Fibroblast of skin of left quadriceps (primary cell): ENCODE data around the gene BIRC7.

ENCODE experiments used
- DNase-seq, 2 experiments: peaks; one replicate each; pipeline ENCODE4 v3.0.0-alpha.2; 2013; ENCODE audit warnings: low read depth in 2 of 2

Gene BIRC7

DNA sequence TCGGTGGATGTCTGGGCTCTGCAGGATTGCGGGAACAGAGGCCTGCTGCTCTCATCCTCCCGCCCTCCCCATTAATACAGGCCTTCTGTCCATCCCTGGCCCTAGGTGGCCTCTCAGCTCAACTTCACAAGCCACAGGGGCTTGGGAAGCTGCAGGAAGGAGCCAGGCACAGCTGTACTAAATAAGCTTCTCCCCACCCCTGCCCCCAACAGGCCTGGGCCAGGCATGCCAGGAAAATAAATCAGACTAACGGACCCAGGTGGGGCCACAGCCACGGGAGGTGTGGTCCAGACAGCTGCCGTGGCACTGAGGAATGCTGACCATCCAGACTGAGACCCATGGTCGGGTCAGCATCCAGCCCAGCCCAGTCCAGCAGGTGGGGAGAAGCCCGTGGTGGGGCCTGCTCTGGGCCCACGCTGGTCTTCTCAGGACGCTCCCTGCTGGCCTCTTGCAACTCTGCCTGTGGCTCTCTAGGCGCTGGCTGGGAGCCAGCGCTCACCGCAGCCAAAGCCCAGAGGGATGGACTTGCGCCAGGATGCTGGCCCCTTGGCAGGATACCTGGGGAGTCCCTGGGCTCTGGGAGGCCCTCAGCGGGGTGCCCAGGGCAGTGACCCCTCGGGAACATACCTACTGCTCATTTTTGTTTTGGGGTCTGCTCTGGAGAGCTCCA, 11.2 kb upstream of the BIRC7 start:
- no peak for DNase-seq

DNA sequence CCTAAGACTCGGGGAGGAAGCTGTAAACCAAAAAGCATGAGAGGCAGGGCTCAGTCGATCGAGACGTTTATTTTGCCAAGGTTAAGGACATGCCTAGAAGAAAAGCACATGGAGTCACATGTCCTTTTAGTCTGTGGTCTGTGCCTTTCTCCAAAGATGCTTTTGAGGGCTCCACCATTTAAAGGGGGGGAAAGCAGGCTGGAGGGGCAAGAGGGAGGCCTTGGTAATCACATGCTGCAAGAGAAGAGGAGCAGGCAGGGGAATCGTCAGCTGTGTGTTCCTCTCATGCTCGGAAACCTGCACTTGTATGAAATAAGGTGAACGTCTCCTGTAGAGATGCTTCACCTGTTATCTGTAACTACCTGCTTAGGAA, 10.6 kb upstream of the BIRC7 start:
- DNase-seq: no peak

DNA sequence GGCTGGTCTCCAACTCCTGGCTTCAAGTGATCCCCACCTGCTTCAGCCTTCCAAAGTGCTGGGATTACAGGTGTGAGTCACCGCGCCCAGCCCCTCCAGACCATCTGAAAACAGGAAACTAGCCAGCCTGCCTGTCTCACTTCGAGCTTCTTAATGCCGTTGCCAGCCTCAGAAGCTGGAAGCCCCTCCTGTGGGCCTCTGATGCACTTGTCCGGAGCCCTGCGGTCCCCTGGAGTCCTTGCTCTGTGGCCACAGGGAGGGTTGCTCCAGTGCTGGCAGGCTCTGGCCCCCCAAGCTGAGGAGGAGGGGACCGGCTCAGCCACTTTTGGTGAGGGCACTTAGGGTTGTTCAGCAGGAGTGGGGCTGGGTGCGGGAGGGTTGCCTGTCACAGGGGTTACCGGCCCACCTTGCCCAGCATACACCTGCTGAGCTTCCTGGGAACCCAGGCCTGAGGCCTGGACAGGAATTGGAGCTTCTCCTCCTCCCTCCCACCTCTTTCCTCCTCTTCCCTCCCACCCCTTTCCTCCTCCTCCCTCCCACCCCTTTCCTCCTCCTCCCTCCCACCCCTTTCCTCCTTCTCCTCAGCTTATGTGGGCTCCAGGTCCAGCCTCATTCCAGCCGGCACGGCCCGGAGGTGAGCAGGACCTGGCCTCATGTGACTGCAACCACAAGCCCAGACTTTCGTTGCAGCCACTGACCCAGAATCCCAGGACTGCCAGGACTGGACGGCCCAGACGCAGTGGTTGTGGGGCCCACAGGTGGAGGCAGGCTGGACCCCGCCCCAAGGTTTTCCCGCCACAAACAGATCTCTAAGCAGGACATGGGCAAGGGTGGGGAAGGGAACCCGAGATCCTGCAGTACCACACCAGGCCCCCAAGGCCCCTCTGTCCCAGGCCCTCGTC, 9.4 kb upstream of the BIRC7 start:
- DNase-seq: no peak

DNA sequence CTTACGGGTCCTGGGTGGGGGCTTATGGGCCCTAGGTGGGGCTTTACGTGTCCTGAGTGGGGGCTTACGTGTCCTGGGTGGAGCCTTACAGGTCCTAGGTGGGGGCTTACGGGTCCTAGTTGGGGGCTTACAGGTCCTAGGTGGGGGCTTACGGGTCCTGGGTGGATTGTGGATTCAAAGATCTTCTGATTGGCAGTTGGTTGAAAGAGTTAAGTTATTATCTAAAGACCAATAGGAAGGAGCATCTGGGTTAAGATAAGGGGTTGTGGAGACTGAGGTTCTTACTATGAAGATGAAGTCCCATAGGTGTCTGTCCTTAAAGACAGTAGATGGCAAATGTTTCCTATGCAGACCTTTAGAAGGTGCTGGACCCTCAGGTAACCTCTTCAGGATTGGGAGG, 8.4 kb upstream of the BIRC7 start:
- DNase-seq: no peak

DNA sequence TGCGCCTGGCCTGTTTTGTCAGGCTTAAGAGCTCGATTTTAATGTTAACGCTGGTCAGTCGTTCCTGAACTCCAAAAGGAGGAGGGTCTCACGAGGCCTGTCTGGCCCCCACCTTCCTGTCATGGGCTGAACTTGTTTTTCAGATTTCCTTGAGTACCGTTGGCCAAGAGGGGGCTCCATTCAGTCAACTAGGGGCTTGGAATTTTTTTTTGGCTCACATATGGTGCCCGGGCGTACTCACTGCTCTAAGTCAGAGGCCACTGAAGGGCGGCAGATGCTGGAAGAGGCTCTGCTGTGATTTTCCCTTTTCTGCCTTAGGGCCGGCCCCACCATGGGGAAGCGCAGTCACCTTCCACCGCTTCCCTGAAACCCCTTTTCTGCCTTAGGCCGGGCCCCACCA, 6.9 kb upstream of the BIRC7 start:
- DNase-seq: no peak

DNA sequence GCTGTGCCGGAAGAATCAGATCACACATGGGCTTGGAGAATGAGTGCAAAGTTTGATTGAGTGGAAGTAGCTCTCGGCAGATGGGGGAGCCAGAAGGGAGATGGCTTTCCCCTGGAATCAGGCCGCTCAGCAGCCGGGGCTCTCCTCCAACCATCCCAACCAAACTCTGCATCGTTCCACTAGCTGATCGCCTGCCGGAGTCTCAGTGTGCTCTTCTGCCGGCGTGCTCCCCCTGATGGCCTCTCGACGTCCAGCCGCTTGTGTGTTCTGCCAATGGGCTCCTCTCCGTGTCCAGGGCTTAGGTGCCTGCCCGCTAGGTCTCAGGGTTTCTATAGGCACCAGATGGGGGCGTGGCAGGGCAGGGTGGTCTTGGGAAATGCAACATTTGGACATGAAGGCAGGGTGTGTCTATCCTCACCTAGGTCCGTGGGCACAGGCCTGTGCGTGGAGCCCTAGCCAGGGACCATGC, 4.9 kb upstream of the BIRC7 start:
- DNase-seq: no peak

DNA sequence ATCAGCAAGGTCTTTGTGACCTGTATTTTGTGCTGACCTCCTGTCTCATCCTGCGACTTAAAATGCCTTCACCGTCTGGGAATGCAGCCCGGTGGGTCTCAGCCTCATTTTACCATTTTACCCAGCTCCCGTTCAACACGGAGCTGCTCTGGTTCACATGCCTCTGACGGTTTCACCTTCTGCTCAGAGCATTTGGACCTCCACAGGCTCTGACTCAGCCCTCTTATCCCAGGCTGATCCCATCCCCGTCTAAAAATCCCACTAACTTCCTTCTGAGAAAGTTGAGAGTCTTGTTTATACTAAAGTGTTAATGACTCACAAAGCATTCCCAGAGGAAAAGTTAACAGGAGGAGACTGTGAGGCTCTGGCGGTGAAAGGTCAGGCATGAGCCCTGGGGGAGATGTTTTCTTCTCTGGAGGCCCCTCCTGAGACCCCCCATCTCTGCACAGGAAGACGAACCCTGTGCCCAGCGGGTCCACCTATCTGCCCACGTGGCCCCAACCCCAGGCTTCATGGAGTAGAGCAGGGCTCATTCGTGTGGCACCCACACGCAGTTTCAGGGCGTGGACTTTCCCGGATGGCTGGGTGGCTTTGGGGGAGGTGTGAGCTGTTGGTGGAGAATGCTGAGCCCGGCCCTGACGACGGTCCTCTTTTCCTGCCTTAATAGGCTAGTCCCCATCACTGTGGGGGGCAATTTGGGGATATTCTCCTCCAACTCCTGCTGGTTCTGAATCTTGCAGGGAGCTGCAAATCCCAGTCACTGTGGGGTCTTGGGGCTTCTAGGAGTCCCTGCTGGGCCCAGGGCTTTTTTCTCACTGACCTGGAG, 3.3 kb upstream of the BIRC7 start:
- DNase-seq: peak; percentile 78 to 80

DNA sequence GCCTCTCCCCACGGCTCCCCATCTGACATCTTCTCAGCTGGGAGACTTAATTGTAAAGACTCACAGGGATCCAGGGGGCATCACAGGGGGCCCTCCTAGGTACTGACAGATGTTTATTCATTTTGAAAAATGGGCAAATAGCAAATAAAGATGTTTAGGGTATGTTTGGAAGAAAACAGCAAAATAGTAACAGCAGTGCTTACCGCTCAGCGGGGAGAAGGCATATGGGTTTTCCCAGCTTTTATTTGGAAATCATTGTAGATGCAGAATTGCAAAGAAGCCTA, 2.7 kb upstream of the BIRC7 start:
- DNase-seq: no peak

DNA sequence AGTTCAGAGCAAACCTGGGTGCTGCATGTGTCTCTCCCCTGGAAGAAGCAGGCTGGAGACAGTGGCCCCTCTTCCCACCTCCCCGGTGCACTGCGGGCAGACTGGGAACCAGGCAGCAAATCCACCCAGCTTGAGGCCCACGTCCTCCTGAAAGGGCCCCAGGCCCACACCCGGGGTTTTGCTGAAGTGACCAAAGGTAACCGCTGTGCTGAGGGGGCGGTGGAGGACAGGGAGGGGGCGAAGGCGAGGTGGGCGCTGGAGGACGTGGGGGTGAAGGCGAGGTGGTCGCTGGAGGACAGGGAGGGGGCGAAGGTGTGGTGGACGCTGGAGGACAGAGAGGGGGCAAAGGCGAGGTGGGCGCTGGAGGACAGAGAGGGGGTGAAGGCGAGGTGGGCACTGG, 1.8 kb upstream of the BIRC7 start:
- no peak for DNase-seq

DNA sequence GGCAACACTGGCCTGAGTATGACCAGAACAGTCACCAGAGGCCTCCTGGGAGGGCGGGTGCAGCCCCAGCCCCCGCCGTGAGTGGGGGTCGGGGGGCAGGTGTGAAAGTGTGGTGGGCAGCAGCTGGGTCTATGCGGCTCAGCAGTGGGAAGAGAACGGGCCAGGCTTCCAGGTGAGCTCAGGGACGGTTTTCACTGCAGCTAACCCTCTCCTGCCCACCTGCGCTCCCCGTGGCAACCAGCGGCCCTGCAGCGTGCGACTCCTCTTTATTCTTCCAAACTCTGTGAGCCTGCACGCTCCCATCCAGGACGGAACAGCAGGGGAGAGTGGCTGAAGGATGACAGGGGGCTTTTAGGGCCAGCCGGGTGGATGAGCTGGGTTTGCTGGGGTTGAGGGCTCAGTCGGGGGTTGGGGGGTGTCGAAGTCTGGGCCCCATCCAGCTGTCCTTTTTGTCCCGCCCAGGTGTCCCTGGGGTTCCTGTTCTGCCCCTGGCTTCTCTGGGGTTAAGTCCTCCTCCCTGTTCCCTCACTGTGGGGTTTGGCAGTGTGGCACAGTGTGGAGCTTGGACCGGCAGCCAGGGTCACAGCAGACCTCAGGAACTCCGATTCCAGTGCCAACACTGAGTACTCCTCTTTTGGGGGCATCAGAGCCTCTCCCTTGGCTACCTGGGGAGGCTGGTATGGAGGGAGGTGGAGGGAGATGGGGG, 859 bp upstream of the BIRC7 start:
- DNase-seq: no peak

DNA sequence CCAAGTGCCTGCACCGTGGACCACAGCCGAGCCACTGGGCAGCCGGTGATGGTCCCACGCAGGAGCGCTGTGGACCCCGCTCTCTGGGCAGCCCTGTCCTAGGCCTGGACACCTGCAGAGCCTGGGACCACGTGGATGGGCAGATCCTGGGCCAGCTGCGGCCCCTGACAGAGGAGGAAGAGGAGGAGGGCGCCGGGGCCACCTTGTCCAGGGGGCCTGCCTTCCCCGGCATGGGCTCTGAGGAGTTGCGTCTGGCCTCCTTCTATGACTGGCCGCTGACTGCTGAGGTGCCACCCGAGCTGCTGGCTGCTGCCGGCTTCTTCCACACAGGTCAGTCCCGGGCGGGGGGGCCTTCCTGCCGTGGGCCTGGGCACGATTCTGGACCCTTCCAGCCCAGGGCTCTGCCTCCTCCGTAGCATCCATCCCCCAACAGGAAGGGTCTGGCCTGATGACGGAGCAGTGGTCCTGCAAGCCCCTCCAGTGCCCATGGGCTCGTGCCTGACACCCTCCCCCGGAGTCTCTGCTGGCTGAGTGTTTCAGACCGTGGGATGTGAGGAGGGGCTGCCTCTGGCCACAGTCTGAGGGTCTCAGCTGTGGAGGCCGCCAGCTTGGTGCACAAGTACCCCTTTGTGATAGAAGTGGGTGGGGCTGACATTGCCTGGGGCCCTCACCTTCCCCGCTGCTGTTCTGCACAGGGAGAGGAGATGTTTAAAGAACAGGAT, 572 bp downstream of the BIRC7 start:
- no peak for DNase-seq

DNA sequence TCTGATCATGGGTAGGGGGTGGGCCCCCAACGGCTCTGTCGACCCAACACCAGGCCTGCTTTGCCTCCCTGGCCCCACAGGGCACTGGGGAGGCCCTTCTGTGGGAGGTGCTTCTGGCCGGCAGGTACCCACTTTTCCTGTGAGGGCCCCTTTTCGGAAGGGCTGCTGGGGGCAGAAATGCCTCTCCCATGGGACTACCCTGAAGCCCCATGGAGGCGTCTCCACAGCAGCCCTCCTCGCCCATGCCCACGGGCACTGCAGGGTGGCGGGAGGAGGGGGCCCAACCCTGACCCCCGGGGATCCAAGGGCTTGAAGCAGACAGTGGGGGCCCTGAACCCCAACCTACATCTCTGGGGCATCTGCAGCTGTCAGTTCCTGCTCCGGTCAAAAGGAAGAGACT, 2.3 kb downstream of the BIRC7 start:
- DNase-seq: no peak

DNA sequence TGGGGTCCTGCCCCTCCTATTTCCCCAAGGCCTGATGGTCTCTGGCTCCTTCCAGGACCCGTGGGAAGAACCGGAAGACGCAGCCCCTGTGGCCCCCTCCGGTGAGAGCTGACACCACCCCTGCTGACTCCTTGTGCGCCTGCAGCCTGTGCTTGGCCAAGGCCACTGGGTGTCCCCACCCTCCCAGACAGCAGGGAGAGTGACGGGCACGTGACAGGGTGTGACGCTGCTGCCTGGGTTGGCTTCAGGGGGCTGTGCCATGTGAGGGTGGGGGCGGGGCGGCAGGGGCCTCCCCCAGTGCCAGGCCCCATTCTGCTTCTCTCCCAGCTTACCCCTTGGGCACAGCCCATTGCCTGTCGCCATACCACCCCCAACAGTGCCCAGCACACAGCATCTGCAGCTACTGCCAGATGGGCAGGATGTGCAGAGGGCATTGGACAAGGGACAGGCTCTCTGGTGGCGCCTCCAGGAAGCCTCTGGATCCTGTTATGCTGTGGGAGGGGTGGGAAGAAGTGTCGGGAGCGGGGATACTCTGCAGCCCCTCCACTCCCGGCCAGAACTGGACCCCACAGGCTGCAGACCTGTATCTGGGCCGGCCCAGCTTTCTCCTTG, 2.9 kb downstream of the BIRC7 start:
- DNase-seq: no peak

DNA sequence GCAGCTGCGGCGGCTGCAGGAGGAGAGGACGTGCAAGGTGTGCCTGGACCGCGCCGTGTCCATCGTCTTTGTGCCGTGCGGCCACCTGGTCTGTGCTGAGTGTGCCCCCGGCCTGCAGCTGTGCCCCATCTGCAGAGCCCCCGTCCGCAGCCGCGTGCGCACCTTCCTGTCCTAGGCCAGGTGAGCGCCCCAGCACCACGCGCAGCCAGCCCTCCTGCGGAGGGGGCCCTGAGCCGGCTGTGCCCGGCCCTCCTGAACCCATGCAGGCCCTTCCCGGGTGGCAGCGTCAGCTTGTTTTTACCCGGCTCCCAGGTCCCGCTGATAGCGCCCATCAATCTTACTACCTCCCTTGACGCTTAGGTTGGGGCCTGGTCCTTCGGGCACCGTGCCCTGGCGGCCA, 3.7 kb downstream of the BIRC7 start:
- no peak for DNase-seq

DNA sequence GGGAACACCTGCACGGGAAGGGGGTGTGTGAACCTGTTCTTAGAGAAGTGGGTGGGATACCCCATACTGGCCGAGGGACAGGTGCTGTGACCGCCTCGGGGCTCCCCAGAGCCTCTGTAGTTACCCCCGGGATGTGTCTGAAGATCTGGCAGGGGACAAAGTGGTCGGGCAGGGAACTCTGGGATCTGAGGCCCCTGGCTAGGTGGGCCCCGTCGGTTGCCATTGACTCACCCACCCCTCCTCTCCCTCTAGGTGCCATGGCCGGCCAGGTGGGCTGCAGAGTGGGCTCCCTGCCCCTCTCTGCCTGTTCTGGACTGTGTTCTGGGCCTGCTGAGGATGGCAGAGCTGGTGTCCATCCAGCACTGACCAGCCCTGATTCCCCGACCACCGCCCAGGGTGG, 4.3 kb downstream of the BIRC7 start:
- no peak for DNase-seq

DNA sequence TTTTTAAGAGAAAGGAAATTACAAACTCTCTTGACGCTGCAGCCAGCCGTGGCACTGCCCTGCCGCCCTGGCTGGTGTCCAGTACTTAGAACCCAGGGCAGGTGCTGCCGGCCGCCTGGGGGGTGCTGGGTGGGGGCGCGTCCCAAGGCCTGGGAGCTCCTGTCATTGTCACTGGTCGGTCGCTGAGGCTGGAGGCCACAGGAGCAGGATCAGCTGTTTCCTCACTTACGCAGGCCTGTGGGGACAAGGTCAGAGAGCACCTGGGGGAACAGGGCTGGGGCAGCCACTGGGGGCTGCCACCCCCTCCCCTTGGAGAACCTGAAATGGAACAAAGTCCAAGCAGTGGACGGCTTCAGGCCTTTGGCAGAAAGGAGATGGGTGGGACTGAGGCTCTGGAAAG, 5.6 kb downstream of the BIRC7 start:
- no peak for DNase-seq

DNA sequence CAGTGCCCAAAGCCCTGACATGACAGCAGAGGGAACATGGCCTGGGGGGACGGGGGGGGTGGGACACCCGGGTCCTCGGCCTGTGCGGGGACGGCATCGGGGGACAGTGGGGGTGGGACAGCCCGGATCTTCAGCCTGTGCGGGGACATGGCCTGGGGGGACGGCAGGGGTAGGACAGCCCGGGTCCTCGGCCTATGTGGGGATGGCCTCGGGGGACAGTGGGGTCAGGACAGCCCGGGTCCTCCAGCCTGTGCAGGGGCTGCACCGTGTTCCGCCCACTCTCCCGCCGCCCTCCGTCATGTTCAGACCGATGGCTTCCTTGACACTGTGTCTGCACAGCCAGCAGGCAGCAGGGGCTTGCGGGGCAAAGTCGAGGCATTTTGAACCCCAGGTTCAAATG, 7.0 kb downstream of the BIRC7 start:
- no peak for DNase-seq

DNA sequence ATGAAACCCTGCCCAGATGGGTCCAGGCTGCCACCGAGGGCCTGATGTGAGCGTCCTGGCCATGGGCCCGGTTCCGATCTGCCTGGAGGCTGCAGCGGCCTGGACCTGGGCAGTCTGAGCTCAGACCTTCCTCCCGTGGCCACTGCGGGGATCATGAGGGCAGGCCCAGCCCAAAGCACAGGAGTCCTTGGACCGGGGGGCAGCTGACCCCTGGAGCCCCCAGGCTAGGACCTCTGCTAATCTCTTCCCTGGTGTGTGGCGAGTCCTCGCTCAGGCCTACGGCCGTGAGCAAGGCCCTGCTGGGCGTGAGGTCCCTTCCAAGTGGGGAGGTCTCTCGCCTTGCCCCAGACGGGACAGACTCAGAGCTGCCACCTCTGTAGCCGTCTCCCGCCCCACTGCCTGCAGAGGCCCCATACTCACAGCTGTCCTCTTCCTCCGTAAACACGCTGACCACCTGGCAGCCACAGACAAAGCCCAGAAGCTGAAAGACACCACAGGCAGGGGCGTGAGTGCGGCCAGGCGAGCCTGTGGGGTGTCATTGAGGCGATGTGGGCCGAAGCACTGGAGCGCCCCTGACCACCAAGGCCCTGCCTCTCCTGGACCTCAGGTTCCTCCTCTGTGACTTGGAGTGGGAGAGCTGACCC, 8.0 kb downstream of the BIRC7 start:
- no peak for DNase-seq

DNA sequence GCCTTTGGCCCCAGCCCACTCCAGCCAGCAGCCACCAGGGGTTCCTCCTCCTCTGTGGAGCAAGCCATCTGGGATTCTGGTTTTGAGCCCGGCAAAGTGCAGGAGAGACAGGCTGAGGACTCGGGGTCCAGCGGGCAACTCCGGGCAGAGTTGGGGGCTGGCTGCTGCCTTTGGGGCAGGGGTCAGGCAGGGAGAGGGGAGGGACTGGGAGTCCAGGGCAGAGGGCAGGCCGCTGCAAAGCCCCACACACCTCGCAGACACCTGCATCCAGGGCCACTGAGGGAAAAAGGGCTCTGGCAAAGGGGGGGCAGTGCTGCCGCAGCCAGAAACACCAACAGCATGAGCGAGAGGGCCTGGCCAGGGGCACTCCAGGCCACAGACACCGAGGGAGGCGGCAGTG, 8.8 kb downstream of the BIRC7 start:
- no peak for DNase-seq

DNA sequence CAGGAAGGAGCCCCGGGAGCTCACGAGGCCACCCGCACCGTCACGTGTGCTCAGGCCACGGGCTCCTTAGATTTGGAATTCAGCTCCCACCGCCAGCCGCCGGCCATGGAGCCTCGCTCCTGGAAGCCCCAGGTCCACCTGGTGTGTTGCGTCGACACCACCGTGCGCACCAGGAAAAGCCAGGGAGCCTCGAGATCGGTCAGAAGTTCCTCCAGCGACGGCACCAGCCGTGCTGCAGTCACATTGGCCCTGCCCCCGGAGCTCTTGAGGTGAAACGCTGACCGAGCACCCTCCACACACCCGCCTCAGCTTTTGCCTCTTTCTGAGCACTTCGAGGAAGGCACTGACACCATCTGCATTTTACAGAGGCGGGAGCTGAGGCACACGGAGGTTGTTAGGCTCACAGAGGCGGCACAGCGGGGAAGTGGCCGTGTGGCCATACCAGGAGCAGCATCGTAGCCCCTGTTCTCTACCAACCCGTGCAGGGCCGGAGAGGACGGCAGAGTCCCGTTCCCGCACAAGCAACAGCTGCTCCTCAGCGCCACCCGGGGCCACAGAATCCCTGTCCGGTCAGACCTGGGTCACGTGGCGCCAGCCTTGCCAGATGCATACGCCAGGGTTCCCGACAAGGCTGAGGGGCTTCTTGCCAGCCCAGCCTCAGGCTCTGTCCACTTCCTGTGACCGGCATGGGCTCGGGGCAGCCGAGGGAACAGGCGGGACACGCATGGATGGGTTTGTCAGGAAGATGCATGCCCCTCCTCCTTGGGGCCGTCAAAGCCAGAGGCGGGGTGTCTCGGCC, 11.0 kb downstream of the BIRC7 start:
- DNase-seq: no peak
